Sigmoid colon (tissue), 7 donors: ENCODE data around the gene DPCD. TPM values are rescaled to one million over a fixed set of nuclear protein-coding genes. Genes with fewer than 3 reads are reported as not detected.
A peak's percentile ranks its signal among the peaks of the same experiment; 100 is the strongest.
"Not testable (repeated sequence)": the region's sequence is repeated elsewhere in the genome, so short reads cannot be mapped to it uniquely, and the experiment has no call there.

Experiments
- DNase-seq: peaks from one replicate; pipeline ENCODE4 v3.0.0-alpha.2; 2019
- H3K27ac ChIP-seq, 4 donors: fragments of 200-600 bp; sonication (generic); one replicate each; pipeline ENCODE4 v1.5.1; 2016 to 2019; ENCODE audit warnings: mild to moderate bottlenecking in 1 of 4
- H3K27me3 ChIP-seq, 3 donors: fragments of 200-600 bp; sonication (generic); one replicate each; pipeline ENCODE4 v1.5.1; 2019; ENCODE audit warnings: mild to moderate bottlenecking in 1 of 3
- H3K36me3 ChIP-seq, 4 donors: fragments of 200-600 bp; sonication (generic); one replicate each; pipeline ENCODE4 v1.5.1; 2016 to 2019
- H3K4me1 ChIP-seq, 4 donors: fragments of 200-600 bp; sonication (generic); one replicate each; pipeline ENCODE4 v1.5.1; 2017 to 2019
- H3K4me3 ChIP-seq, 4 donors: fragments of 200-600 bp; sonication (generic); one replicate each; pipeline ENCODE4 v1.5.1; 2017 to 2019; ENCODE audit warnings: mild to moderate bottlenecking in 2 of 4, moderate library complexity in 1 of 4
- H3K9me3 ChIP-seq, 4 donors: fragments of 200-600 bp in 3 of 4; sonication (generic) in 3 of 4; one replicate each; pipeline versions ENCODE4 v1.5.1 to v1.6.1; 2013 to 2019
- CTCF ChIP-seq, 4 experiments: fragments of 450-650 bp in 3 of 4; fragments of 200-600 bp in 1 of 4; IDR thresholded peaks; one replicate each; pipeline ENCODE4 v1.5.1; 2016 to 2019; ENCODE audit warnings: antibody characterized with exemption in 4 of 4, mild to moderate bottlenecking in 3 of 4, moderate library complexity in 2 of 4
- EP300 ChIP-seq, 4 donors: sonication (generic); formaldehyde crosslinking; IDR thresholded peaks; one replicate each; pipeline ENCODE4 v1.6.1; 2017; ENCODE audit warnings: antibody characterized with exemption in 4 of 4
- POLR2A ChIP-seq, 2 donors: fragments of 450-650 bp; IDR thresholded peaks; one replicate each; pipeline ENCODE4 v1.6.1; 2016; ENCODE audit warnings: antibody characterized with exemption in 2 of 2, mild to moderate bottlenecking in 2 of 2, moderate library complexity in 2 of 2
- POLR2AphosphoS5 ChIP-seq, 4 donors: sonication (generic); formaldehyde crosslinking; IDR thresholded peaks; one replicate each; pipeline ENCODE4 v1.6.1; 2017; ENCODE audit warnings: antibody characterized with exemption in 4 of 4
- WGBS, 2 donors: extraction: QIAGEN DNeasy Blood & Tissue Kit; methylation state at CpG; one replicate each; pipeline ENCODE4 v1.1.7; 2013; 5-methylcytosine and 5-hydroxymethylcytosine counted together
- intact Hi-C: fragments of 100-400 bp; cut with DNase I; formaldehyde crosslinking; loops from one replicate; pipeline ENCODE4 v1.15.1; 2023
- polyA plus RNA-seq, 3 donors: library from polyadenylated mRNA; stranded (reverse); fragments of 200-250 nt; gene quantifications; one replicate each; pipeline ENCODE4 v1.2.3, GENCODE V29; 2013
- total RNA-seq, 4 donors: library from RNA; depleted of rRNA; stranded (reverse); fragments of >200 nt; gene quantifications; one replicate each; pipeline ENCODE4 v1.1.0, GENCODE V29; 2016
- donor health status: healthy with polysubstance abuse.
- donor health status: Bipolar disorder and iron deficiency.
- donor health status: healthy.

The DPCD gene
- total and polyA plus RNA-seq, 7 donors: 13.2 to 80.2 (median 25.7) TPM

GRCh38 chr10:101631821-101632475, 43.8 kb downstream of the DPCD start:
- TF ChIP-seq EP300 (IDR thresholded peaks at IDR 0.05) (no peak), CTCF (IDR thresholded peaks at IDR 0.05) (no peak), POLR2AphosphoS5 (IDR thresholded peaks at IDR 0.05) (no peak), POLR2A (IDR thresholded peaks at IDR 0.05) (no peak)
- Histone ChIP-seq H3K36me3 (peaks cover 0 to 12% (median 0%) of the 10 kb centered on the region in 4 donors), H3K4me3 (no peak overlapping the region), H3K27me3 (no peaks in the 10 kb centered on the region), H3K27ac (no peak overlapping the region), H3K9me3 (no peaks in the 10 kb centered on the region), H3K4me1 (peaks cover 0 to 6% (median 0%) of the 10 kb centered on the region in 4 donors)
- intact Hi-C loops: no loop called here
- WGBS, 2 donors: 78 to 81% methylated on average over 8 of the region's 8 CpGs
- peak; percentile 33 for DNase-seq

DNA sequence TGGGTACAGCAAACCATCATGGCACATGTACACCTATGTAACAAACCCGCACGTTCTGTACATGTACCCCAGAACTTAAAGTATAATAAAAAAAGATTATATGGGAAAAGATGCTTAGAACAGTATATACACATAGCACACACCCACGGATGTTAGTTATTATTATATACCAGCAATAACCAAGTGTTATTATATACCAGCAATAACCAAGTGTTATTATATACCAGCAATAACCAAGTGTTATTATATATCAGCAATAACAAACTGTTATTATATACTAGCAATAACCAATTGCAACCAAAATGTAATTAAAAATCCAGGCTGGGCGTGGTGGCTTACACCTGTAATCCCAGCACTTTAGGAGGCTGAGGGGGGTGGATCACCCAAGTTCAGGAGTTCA, 45.4 kb downstream of the DPCD start:
- peaks cover 0 to 18% (median 5%) of the 10 kb centered on the region in 4 donors for H3K36me3 ChIP-seq
- H3K9me3 ChIP-seq, H3K27me3 ChIP-seq, H3K4me3 ChIP-seq, H3K27ac ChIP-seq, DNase-seq, intact Hi-C loops, H3K4me1 ChIP-seq: not testable (repeated sequence)
- 87 to 93% methylated on average over 4 of the region's 4 CpGs for WGBS, 2 donors

DNA sequence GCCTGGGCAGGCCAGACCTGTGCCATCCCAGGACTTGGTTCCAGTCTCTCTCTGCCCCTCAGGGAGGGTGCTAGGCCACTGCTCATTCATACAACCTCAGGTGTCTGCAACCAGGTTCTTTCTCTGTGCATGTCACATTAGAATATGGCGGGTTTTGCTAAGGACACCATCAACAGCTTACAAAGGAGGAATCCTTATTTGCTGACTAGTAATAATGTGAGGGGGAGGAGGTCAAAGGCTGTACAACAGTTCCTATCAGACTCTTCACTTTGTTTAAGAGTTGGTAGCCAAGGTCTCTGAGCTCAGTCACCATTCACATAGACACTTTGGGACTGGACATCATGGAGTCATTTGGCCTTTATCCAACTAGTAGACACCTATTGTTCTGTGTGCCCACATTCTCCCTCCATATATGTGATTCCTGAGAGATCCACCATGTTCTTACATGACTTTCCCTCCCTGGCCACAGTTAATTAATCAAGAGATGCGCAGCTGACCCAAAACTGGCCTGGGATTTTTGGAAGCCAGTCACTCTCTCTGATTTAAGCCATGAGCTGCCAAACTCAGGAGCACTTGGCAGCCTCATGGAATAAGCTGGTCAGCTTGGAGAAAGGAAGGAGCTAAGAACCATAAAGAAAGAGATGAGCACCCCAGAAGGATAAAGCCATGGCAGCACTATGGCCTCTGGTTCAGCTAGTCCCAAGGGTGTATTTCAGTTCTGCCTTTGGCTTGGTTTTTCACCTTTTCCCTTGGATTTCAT, 51.2 kb downstream of the DPCD start:
- peaks cover 0 to 30% (median 8%) of the 10 kb centered on the region in 4 donors for H3K36me3 ChIP-seq
- TF ChIP-seq EP300 (IDR thresholded peaks at IDR 0.05) (no peak), POLR2A (IDR thresholded peaks at IDR 0.05) (no peak), CTCF (IDR thresholded peaks at IDR 0.05) (no peak), POLR2AphosphoS5 (IDR thresholded peaks at IDR 0.05) (no peak)
- H3K27me3 ChIP-seq: no peaks in the 10 kb centered on the region
- 97 to 98% methylated on average over 2 of the region's 2 CpGs for WGBS, 2 donors
- peaks cover 0 to 4% (median 0%) of the 10 kb centered on the region in 4 donors for H3K4me1 ChIP-seq
- DNase-seq: peak; percentile 40
- intact Hi-C loops: no loop called here
- no peaks in the 10 kb centered on the region for H3K9me3 ChIP-seq
- no peak overlapping the region for H3K4me3 ChIP-seq
- H3K27ac ChIP-seq: no peak overlapping the region

- H3K4me3 ChIP-seq: no peak overlapping the region
These were observed 55.4 kb downstream of the DPCD start for GRCh38 chr10:101643546-101643945.

More at GRCh38 chr10:101643546-101643945, 55.4 kb downstream of the DPCD start:
- H3K9me3 ChIP-seq: no peaks in the 10 kb centered on the region
- intact Hi-C loops: no loop called here
- no peak overlapping the region for H3K27ac ChIP-seq
- WGBS, 2 donors: 85 to 89% methylated on average over 3 of the region's 3 CpGs
- DNase-seq: no peak
- no peaks in the 10 kb centered on the region for H3K27me3 ChIP-seq
- peaks cover 0 to 4% (median 0%) of the 10 kb centered on the region in 4 donors for H3K4me1 ChIP-seq
- no peak for TF ChIP-seq CTCF (IDR thresholded peaks at IDR 0.05)
- no peak for TF ChIP-seq EP300 (IDR thresholded peaks at IDR 0.05)
- no peak for TF ChIP-seq POLR2A (IDR thresholded peaks at IDR 0.05)
- TF ChIP-seq POLR2AphosphoS5 (IDR thresholded peaks at IDR 0.05): no peak
- H3K36me3 ChIP-seq: peaks cover 0 to 34% (median 5%) of the 10 kb centered on the region in 4 donors
